ENCODE measurements around the gene CEACAM4.

Gene CEACAM4

DNA sequence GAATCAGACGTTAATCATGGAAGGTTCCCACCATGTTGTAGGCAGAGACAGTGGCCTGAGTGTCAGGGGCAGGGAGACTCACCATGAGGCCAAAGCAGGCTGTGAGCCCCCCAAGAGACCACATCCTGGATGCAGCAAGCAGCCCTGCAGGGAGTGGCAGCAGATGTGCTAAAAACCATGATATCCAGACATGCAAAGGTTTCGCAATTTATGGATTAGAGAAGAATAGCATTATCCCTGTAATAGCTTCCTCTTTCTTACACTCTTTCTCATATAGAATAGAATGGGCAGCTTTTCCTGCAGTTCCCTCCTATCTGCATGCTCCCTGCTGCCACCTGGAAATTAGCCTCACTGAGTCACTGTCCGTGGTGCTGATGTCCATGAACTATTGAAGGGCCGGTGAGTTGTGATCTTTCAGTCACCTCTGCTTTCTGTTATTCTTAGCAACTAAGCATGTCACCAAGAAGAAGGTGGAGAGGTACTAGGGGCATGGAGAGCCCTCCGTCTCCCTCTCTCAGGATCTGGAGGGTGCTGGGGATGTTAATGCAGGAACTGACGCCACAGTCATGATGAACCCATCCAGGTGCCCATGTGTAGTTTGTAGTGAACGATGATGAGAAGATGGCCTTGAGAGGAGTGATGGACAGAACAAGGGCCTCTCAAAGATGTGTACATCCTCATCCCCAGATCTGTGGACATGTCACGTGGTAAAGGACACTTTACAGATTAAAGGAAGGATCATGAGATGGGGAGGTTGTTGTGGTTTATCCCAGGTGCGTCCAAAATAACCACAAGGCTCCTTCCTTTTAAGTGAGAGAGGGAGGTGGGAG is 9.9 kb downstream of the CEACAM4 start:
- DNase-seq: no peak

DNA sequence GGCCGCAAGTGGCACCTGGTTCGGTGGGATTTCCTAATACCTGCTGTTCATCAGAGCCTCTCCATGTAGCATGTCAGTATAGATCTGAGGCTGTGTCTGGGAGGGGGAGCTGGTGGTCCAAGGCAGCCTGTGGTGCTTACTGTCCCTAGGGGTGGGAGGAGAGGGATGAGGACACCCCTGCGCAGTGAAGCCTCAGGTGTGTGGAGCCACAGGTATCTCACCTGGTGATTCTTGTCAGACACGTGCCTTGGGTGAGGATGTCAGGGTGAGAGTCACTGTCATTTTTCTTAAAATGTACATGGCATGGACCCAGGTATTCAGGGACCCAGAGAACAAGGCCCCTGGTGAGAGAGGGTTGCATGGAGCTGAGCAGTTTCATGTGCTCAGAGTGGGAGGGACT is 11.7 kb downstream of the CEACAM4 start:
- DNase-seq: no peak

DNA sequence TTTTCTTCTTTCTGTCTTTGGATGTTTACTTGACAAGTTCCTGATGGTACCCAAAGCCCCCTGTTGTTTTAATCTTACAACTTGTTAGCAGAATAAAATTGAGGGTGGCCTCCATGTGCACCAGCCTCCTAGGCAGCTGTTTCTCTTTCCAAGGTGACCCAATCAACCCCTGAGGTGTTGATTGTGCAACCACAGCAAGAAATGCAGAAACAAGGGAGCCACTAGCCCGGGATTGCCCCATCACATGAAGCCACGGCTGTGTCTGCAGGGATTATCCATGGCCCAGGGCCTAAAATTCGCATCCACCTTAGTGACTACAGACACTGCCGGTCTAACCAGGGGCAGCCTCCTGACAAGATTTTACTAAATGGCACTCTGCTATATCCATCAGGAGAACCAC is 14.4 kb downstream of the CEACAM4 start:
- DNase-seq: no peak

DNA sequence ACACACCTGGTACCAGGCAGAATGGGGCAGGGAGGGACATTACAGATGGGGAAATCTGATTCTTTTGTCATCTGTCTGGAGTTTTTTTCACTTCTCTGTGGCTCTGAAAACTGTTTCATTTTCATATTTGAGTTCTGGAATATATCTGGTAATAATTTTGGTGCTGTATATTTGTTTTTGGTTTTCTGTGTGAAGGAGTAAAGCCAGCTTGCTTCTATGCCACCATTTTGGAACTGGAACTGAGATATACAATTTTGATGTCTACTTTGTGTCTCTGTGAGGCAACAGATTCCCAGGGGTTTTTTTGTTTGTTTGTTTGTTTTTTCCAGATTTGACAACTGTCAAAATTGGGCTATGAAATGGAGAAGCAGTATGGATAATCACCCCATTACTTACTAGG is 16.1 kb downstream of the CEACAM4 start:
- no peak for DNase-seq

DNA sequence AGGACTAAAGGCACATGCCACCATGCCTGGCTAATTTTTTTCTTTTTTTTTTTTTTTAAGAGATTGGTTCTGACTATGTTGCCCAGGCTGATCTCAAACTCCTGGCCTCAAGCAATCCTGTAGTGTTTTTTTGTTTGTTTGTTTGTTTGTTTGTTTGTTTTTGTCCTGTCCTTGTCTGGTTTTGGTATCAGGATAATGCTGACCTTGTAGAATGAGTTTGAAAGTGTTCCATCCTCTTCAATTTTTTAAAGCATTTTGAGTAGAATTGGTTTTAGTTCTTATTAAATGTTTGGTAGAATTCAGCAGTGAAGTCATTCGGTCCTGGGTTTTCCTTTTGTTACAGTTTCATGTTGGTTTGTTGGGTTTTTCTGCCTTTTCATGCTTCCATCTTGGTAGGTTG is 19.2 kb downstream of the CEACAM4 start:
- DNase-seq: no peak

DNA sequence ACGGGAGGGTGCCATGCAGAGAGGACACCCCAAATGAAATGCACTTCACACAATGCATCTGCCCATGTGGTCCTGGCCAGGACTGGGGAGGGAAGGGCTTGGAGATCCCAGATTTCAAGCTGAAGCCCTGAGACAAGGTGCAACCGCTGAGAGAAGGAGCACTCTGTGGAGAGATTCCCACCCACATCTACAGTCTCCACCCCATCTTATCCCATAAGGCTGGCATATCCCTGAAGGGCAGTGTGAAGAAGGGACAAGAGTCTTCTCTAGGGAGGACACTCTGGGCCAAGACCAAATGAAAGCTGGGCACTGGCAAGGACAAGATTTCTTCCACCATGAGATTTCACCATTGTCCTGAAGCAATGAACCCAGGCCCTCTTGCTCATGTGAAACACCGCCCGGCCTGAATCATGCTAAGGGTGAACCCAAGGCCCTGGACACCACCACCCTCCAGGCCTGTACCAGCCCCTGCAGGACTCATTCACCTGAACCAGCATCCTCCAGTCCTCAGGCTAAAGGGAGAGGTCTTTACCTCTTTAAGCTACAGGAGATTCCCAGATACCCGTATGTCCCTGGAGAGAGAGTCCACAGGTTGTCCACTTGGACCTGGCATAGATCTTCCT is 20.5 kb downstream of the CEACAM4 start:
- DNase-seq: peak in 1 of 2 experiments; percentile 1

DNA sequence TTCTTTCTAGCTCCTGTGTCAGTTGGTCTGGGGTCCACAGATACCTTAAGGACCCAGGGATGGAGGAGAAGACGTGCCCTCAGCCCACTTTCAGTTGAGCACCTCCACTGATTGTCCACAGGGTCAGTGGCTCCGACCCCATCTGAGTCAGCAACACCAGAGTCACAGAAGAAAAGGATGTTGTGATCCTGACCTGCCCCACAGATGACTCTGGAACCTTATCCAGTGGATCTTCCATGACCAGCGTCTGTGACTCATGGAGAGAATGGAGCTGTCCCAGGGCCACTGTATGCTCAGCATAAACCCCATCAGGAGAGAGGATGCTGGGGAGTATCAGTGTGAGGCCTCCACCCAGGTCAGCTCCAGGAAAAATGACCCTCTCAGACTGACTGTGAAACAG is 22.0 kb downstream of the CEACAM4 start:
- DNase-seq: no peak

DNA sequence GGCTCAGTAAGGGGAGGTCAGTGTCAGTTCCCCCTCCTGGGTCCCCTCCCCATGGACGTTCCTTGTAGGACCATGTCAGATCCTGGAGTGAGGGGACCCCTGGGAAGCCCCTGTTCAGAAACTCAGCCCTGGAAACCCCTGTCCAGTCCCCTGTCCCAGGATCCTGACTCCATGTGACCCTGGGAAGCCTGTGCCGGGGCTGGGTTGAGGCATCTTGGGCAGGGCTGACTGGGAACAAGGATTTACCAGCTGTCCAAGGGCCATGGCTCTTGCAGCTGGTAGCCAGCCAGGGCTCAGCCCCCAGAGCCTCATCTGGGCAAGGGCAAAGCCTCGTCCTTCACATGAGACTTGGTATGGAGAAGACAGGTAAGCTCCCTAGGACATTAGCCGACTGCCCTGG is 25.1 kb downstream of the CEACAM4 start:
- DNase-seq: no peak

DNA sequence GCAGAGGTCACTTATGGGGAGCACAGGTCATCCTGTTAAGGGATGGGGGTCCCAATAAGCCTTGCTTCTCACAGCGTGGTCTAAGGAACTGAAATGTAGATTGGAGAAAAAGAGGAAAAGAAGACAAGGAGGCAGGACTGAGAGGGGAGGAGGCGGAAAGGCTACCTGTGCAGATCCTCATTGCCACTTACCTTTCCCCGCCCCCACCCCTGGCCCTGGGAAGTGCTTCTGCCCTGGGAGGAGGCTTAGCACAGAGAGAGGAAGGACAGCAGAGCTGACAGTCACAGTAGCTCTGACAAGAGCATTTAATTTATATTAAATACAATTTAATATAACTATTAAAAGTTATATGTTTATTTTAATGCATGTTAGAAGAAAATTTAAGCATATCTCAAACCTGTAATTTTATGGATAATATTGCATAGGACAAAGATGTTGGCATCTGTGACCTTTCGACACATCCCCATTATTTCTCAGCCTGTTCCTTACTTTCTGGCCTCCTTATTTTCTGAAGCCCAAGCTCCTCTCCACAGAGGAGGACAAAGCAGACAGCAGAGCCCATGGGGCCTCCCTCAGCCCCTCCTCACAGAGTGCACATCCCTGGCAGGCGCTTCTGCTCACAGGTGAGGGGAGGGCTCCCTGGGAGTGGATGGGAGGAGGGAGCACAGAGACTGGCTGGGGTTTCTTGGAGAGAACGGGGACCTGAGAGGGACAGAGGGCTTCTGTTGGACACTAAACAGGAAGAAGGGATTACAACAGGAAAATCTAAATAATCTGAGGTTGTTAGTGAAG is 27.5 kb downstream of the CEACAM4 start:
- DNase-seq: peak in 1 of 2 experiments; percentile 13

DNA sequence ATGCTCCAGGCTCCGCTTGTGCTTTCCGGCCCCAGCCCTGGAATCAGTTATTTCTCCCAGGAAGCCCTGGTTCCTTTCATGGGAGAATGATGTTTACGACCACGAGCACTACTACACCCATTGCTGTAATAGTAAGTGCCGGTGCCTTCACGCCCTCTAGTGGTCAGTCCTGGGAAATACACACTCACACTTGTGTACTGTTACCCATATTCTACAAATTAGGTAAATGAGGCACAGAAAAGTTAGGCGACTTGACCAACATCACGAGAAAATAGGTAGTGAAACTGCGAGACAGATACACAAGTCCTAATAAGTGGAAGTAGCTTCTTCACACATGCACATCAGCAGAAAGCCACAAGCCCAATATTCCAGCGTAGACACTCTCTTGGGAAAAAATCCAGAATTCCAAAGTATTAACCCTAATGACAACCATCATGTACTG is 29.3 kb downstream of the CEACAM4 start:
- peak; percentile 81 to 83 for DNase-seq

DNA sequence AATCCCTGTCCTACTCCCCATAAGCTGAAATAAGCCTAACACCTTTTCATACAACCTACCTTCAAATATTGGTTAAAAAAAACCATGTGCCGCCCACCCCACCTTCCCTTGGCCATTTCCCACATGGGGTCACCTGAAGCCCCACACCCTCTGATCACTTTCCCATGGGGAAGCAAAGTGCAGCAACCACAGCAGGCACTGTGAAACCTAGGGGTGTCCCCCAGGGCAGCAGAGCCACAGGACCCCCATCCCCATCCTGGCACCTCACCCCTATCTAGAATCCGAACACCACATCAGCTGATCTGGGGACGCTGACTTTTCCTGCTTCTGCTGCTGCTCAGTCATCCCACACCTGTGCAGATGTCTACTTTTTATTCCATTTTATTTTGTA is 31.0 kb downstream of the CEACAM4 start:
- DNase-seq: peak in 1 of 2 experiments; percentile 8

DNA sequence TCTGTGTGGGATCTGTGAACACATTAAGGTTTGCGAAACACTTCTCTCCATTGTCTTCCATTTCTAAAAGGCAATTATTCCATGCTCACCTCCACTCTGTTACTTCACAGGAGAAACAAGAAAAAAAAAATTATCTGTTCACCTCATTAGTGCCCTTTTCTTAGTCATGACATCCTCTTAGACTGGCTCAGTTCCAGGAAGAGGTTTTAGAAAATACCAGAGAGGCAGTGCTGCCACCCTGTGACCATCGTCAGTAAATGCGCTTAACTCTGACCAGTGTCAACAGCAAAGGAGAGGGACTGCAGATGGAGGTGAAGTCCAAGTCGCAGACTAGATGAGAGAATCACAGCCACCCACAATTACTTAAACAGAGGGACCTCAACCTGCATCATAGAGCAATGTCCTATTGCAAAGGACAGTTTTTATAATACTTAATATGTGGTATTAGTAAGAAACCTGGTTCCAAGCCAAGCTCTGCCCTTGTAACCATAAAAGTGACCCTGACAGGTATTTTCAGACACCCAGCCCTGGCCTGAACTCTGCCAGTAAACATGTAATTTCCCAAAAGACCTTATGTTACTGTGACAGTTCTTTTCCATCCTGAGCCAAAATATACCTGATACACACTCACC is 31.5 kb downstream of the CEACAM4 start:
- DNase-seq: peak; percentile 78 to 79

DNA sequence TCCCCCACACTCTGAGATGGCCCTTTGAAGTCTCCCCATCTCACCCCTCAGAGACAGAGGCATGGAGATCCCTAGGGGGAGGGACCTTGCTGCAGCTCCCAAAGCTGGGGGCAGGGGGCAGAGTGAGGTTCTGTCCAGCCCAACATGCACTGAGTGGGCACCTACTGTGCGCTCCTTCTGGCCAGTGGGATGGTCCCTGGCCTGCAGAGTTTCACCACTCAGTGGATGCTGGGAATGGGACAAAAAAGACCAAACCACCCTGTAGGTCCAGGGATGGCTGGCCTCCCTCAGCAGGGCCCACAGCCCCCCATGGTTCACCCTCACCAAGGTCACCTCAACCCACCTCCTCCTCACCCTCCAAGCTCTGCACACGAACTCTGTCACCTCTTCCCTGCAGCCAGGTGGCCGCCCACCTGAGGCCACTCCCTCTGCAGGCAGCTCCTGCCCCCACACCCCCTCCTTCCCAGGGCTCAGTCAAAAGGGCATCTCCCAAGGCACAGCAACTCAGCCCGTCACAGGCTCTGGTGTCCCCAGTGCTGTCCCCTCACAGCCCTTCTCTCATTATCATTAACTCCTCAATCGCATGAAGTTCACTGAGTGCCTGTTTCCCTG is 34.8 kb downstream of the CEACAM4 start:
- no peak for DNase-seq

DNA sequence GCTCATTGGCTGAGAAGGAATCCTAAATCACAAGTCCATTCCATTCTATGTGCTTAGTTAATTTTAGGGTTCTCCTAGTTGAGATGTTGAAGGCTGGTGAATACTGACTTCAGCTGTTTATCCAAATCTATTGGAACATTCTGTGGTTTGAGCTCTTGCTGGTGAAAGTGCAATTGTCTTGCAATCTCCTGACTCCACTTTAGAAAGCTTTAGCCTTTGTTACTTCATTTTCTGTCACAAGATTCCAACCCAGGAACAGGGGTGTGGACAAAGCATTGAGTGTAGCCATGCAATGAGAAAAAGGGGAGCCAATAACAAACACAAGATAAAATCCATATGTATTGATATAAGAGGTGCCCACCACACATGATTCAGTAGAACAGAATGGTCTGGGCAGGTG is 35.9 kb downstream of the CEACAM4 start:
- no peak for DNase-seq

DNA sequence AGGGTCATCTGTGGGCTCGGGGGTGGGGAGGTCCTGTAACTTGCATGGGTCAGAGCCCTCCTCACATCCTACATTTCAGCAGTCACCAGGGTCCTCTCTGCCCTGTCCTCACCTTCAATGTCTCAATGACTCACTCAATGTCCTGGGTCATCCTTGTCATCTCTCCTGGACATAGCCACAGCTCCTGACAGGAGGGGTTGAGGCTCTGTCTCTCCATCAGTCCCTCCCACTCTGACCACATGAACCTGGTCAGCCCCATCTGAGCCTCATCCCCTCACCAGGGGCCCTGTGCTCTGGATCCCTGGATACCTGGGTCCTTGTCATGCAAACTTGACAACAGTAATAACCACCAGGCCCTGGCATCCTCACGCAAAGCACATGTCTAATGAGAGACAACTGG is 37.5 kb downstream of the CEACAM4 start:
- no peak for DNase-seq

DNA sequence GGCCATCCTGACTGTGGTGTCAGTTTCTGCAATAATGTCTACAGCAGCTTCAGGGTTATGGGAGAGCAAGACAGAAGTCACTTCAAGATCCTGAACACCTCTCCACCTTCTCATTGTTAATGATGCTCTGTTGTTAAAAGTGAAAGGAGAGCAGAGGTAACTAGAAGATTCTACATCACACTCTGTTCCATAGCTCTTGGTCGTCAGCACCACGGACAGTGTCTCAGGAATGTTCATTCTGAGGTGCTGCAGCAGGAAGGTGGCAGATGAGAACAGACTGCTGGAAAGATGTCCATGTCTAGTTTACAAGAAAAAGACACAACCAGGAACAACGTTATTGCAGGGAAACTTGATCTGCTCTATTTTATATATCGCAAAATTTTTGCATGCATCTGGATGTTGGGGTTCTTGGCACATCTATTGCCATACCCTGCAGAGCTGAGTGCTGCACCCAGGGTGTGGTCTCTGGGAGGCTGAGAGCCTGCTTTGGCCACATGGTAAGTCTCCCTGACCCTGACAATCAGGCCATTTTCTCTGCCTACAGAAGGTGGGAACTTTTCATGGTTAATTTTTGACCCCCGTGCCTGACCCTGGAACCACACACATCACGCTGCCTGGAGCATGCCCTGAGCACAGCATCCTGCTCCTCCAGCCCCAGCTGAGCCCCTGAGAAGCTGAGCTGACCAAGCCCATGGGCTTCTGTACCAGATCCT is 38.2 kb downstream of the CEACAM4 start:
- DNase-seq: no peak

DNA sequence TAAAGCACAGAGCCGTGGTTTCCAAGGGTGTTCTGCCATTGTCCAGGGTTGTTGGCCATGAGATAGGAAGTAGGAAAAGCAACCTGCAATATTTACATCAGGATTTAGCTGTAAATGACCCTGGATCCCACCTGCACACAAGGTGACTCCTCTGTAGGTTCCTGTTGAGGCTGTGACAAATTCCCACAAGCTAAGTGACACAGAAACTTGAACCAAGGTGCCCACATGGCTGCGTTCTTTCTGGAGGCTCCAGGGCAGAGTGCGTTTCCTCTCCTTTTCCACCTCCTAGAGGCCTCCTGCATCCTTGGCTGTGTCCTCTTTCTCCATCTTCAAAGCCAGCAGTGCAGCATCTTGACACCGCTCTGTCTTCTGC is 39.0 kb downstream of the CEACAM4 start:
- no peak for DNase-seq

DNA sequence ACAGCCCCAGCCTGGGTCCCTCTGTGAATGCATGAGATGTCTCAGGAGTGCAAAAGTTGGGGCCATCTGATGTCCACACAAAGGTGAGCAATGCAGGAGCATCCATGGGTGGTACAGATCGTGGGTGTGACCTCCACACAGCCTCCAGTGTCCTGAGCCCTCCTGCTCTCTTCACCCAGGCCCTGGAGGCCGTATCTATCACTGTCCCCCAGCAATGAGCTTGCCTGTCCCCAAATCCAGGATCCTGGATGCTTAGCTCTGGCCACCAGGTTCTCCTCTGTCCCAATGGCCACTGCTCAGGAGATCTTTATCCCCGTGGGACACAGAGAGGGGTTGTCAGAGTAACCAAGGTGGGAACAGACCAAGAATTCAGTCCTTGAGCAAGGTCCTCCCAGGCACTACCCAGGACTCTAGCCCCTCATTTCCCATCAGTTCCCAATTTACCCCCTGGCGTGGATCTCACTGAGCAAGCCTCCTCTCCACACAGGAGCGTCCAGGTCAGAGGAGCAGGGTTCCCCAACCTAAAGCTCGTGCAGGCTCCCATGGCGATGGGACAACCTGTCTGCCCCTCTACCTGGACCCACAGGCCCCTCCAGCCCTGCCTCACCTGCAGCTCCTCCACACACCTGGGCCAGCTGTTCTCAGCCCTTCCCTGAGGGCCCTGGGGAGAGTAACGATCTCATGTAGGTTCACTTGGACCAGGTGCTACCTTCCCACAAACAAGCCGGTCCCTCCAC is 39.6 kb downstream of the CEACAM4 start:
- DNase-seq: no peak

DNA sequence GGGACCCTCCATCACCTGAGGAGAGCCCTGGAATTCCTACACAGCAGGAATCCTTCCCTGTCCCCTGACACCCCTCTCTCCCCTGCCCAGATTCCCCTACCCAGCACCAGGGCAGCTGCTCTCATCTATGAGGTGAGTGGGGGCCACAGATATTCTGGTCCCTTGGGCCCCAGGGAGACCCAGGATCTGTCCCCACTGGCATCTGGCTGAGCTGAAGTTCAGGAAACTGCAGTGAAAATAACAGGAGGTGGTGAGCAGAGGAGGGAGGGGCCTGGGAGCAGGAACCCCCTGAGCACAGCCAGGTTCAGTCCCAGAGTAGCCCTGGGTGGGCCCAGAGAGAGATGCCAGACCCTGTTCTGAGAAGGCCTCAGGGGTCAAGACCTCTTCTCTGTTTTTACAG is 40.8 kb downstream of the CEACAM4 start:
- no peak for DNase-seq

DNA sequence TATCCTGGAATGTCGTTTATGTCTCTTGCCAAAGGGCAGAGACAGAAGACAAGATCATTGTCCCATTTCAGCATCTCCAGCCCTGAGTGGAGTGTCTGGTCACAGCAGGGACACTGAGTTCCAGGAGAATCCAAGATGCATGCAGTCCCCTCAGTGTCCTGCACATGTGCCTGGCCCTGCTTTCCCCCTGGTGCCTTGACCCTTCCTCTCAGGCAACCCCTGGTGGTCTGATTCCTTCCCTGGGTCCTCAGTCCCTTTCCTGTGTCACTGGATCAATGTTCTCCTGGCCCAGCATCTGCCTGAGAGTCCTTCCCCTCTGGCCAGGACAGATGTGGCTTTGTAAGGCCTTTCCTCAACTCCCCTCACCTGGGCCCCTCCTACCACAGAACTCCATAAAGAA is 41.9 kb downstream of the CEACAM4 start:
- DNase-seq: no peak

DNA sequence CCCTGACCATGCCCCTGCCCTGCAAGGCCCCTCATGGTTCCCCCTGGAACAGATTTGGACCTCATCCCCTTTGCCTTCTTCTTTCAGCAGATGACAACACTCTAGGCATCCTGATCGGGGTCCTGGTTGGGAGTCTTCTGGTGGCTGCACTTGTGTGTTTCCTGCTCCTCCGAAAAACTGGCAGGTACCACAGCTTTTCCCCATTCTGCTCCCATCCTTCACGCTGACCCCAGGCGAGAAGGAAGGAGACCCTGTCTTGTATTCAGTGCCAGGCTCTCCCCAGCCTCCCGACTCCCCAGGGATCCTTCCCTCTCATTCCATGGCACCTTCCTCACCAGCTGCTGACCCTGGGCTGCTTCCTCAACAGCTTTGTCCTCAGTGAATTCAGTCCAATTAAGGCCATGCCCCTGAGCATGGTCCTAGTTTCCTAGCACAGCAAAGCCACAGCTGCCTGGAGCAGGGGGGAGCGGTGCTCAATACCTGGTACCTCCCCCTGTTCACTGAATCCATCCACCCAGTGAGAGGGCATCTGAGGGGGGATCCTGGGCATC is 42.5 kb downstream of the CEACAM4 start:
- no peak for DNase-seq
